ENCODE results near the gene TNFRSF8. TPM values are rescaled to one million over a fixed set of nuclear protein-coding genes. Genes with fewer than 3 reads are reported as not detected.

TNFRSF8 gene
- total RNA-seq, 4 donors from 2014 or later, result 0.83 to 2.8 (median 2.3) TPM

DNA sequence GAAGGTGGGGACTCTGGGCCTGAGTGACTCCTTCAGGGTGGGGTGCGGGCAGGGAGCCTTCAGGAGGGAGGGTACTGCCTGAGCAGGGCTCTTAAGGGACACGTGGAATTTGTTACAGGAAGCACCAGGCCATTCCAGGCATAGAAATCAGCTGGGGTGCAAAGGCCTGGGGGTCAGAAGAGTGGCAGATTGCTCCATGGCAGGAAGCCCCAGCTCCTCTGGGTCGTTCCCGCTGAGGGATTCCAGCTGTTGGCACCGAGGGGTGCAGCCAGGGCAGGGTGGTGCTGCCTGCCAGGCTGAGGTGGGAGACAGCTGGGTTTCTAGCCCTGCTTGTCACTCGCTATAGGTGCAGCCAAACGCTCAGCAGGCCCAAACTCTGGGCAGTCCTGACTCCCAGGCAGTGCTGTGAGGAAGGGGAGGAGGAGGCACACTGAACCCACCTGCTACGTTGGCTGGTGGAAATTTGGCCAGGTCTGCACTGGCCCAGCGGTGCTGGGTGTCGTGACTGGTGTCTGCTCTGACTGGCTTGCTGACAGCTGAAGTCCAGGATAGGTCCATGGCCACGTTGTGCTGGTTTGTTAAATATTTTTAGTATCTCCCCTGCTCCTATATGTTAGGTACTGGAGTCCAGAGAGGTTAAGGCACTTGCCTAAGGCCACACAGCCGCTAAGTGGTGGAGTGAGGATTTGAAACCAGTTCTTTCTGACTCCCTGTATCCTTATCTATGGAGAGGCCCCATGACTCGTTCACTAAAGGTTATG is 123.0 kb downstream of the TNFRSF8 start:
- Histone ChIP-seq H3K27ac (replicated peaks in 1 of 4) (peak overlapping the region; percentile 75 to 86 (median 82)), H3K9me3 (no peaks in the 10 kb centered on the region), H3K4me3 (peak overlapping the region in 1 of 4 donors; percentile 3), H3K36me3 (peaks cover 0 to 8% (median 2%) of the 10 kb centered on the region in 4 donors), H3K4me1 (peaks cover 57 to 79% (median 78%) of the 10 kb centered on the region in 4 donors), H3K27me3 (peaks cover 0 to 47% (median 0%) of the 10 kb centered on the region in 4 donors)
- intact Hi-C loops (cut with DNase I), result no loop called here
- no peak for TF ChIP-seq POLR2AphosphoS5 (IDR thresholded peaks at IDR 0.05)
- no peak for TF ChIP-seq EP300 (IDR thresholded peaks at IDR 0.05)
- no peak for DNase-seq (ENCODE audit: extremely low spot score)
- 68% methylated on average over 5 of the region's 13 CpGs for WGBS

DNA sequence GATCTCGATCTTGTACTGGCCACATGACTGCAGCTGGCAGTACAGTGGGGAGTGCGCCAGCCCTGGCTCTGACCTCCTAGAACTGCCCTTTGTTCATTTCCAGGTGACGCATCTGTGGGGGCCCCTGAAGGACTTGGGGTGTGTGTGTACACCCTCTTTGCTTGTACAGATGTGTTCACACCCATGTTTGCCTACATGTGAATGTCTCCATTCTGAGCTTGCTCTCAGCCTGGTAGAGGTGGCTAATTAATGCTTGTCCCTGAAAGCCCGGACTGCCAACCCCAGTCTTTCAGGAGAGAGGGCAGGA is 123.5 kb downstream of the TNFRSF8 start:
- TF ChIP-seq EP300 (IDR thresholded peaks at IDR 0.05) (no peak), POLR2A (IDR thresholded peaks at IDR 0.05; ENCODE audit: low read depth) (no peak), POLR2AphosphoS5 (IDR thresholded peaks at IDR 0.05) (no peak)
- TF ChIP-seq, protein P1, sequence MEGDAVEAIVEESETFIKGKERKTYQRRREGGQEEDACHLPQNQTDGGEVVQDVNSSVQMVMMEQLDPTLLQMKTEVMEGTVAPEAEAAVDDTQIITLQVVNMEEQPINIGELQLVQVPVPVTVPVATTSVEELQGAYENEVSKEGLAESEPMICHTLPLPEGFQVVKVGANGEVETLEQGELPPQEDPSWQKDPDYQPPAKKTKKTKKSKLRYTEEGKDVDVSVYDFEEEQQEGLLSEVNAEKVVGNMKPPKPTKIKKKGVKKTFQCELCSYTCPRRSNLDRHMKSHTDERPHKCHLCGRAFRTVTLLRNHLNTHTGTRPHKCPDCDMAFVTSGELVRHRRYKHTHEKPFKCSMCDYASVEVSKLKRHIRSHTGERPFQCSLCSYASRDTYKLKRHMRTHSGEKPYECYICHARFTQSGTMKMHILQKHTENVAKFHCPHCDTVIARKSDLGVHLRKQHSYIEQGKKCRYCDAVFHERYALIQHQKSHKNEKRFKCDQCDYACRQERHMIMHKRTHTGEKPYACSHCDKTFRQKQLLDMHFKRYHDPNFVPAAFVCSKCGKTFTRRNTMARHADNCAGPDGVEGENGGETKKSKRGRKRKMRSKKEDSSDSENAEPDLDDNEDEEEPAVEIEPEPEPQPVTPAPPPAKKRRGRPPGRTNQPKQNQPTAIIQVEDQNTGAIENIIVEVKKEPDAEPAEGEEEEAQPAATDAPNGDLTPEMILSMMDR (IDR thresholded peaks at IDR 0.05), result no peak
- Histone ChIP-seq H3K36me3 (peaks cover 0 to 14% (median 6%) of the 10 kb centered on the region in 4 donors), H3K9me3 (no peaks in the 10 kb centered on the region), H3K4me1 (peaks cover 52 to 73% (median 72%) of the 10 kb centered on the region in 4 donors), H3K27me3 (peaks cover 0 to 53% (median 0%) of the 10 kb centered on the region in 4 donors), H3K4me3 (no peak overlapping the region), H3K27ac (replicated peaks in 1 of 4) (peak overlapping the region in 2 of 4 donors; percentile 75 to 86)
- DNase-seq (ENCODE audit: extremely low spot score), result no peak
- 100% methylated on average over 3 of the region's 4 CpGs for WGBS
- intact Hi-C loops (cut with DNase I), result no loop called here

DNA sequence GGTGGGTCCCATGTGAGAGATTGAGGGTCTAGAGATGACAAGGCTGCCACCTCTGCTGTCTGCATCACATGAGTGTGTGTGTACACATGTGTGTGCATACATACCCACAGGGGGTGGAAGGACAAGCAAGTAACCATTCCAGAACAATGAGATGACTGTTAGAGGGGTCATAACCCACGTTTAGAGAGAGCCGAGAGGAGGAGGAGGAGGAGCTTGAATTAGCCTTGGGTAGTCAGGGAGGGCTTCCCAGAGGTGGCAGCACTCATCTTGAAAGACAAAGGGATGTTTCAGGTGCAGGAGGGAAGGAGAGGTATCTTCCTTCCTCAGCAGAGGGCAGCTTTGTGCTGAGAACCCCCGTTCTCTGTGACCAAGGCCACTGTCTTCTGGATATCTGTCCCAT is 125.0 kb downstream of the TNFRSF8 start:
- WGBS, result 62% methylated on average over 3 of the region's 3 CpGs
- H3K27me3 ChIP-seq, result peaks cover 0 to 55% (median 0%) of the 10 kb centered on the region in 4 donors
- no peak for DNase-seq (ENCODE audit: extremely low spot score)
- peaks cover 2 to 28% (median 18%) of the 10 kb centered on the region in 4 donors for H3K36me3 ChIP-seq
- no peak overlapping the region for H3K4me3 ChIP-seq
- peaks cover 48 to 59% (median 57%) of the 10 kb centered on the region in 4 donors for H3K4me1 ChIP-seq
- H3K27ac ChIP-seq (replicated peaks in 1 of 4), result no peak overlapping the region
- H3K9me3 ChIP-seq, result no peaks in the 10 kb centered on the region
- TF ChIP-seq, protein P1 (IDR thresholded peaks at IDR 0.05), result no peak
- TF ChIP-seq POLR2AphosphoS5 (IDR thresholded peaks at IDR 0.05), result no peak
- no peak for TF ChIP-seq EP300 (IDR thresholded peaks at IDR 0.05)
- no peak for TF ChIP-seq POLR2A (IDR thresholded peaks at IDR 0.05; ENCODE audit: low read depth)
- intact Hi-C loops (cut with DNase I), result no loop called here

DNA sequence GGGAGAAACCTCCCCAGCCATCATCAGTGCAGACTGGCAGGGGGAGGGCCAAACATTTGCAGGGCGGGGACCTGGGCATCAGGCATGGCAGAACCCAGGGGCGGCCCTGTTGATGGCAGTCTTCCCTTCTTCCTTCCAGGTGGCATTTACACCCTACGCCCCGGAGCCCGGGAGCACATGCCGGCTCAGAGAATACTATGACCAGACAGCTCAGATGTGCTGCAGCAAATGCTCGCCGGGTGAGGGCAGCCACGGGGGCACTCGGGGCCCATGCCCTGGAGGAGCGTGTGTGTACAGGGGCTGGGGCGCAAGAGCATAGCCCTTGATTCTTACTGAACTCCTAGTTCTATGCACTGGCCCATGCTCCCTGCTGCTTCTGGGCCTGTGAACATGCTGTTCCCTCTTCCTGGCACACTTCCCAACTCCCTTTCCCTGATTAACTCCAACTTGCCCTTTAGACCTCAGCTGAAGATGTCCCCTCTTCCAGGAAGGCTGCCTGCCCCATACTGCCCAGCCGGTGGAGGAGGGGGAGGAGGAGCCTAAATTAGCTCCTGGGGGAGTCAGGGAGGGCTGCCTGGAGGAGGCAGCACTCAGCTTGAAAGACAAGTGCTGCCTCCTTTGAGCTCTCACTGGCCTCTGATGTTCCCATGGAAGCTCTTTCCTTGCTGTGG is 125.7 kb downstream of the TNFRSF8 start:
- 59% methylated on average over 3 of the region's 13 CpGs for WGBS
- TF ChIP-seq, protein P1 (IDR thresholded peaks at IDR 0.05), result no peak
- TF ChIP-seq EP300 (IDR thresholded peaks at IDR 0.05) (no peak), POLR2A (IDR thresholded peaks at IDR 0.05; ENCODE audit: low read depth) (no peak), POLR2AphosphoS5 (IDR thresholded peaks at IDR 0.05) (no peak)
- Histone ChIP-seq H3K4me1 (peaks cover 46 to 55% (median 55%) of the 10 kb centered on the region in 4 donors), H3K27me3 (peaks cover 0 to 55% (median 0%) of the 10 kb centered on the region in 4 donors), H3K4me3 (no peak overlapping the region), H3K27ac (replicated peaks in 1 of 4) (no peak overlapping the region), H3K36me3 (peaks cover 7 to 35% (median 25%) of the 10 kb centered on the region in 4 donors), H3K9me3 (no peaks in the 10 kb centered on the region)
- intact Hi-C loops (cut with DNase I), result no loop called here
- no peak for DNase-seq (ENCODE audit: extremely low spot score)

DNA sequence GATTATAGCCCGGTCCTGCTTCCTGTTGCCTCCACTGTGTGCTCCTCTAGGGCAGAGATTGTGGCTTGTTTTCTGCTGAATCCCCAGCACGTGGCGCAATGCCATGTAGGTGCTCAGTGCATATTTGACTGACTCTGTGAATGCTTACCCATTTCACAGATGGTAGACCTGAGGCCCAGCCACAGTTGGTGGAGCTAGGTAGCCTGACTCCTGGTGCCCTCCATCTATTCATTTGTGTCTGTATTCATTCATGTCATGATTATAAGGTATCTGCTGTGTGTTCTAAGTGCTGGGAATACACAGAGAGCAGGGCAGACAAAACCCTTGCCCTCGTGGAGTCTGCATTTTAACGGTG is 126.2 kb downstream of the TNFRSF8 start:
- H3K4me1 ChIP-seq, result peaks cover 43 to 50% (median 50%) of the 10 kb centered on the region in 4 donors
- intact Hi-C loops (cut with DNase I), result no loop called here

More for the DNA sequence above, 126.2 kb downstream of the TNFRSF8 start:
- Histone ChIP-seq H3K4me3 (no peak overlapping the region), H3K27me3 (peaks cover 0 to 55% (median 0%) of the 10 kb centered on the region in 4 donors), H3K27ac (replicated peaks in 1 of 4) (no peak overlapping the region), H3K36me3 (peaks cover 7 to 40% (median 29%) of the 10 kb centered on the region in 4 donors), H3K9me3 (no peaks in the 10 kb centered on the region)
- no peak for DNase-seq (ENCODE audit: extremely low spot score)
- 69% methylated on average over 5 of the region's 5 CpGs for WGBS
- no peak for TF ChIP-seq EP300 (IDR thresholded peaks at IDR 0.05)
- no peak for TF ChIP-seq POLR2A (IDR thresholded peaks at IDR 0.05; ENCODE audit: low read depth)
- TF ChIP-seq, protein P1 (IDR thresholded peaks at IDR 0.05), result no peak
- TF ChIP-seq POLR2AphosphoS5 (IDR thresholded peaks at IDR 0.05), result no peak

Data from esophagus muscularis mucosa (tissue), 4 donors.